Neutrophil (primary cell): ENCODE data around the gene SLC30A9.

Experiments used
- H3K27ac ChIP-seq: fragments of 200-600 bp; sonication (generic); 2 replicates; pipeline ENCODE4 v1.5.1; 2016; ENCODE audit warnings: mild to moderate bottlenecking, moderate library complexity
- H3K27me3 ChIP-seq: fragments of 200-600 bp; sonication (generic); 2 replicates; pipeline ENCODE4 v1.6.0; 2016; ENCODE audit warnings: mild to moderate bottlenecking
- H3K36me3 ChIP-seq: fragments of 200-600 bp; sonication (generic); 2 replicates; pipeline ENCODE4 v1.5.1; 2017
- H3K4me1 ChIP-seq, 2 experiments: fragments of 200-600 bp in 1 of 2; sonication (generic) in 1 of 2; 1 replicate in 1 of 2; 2 replicates in 1 of 2; pipeline versions ENCODE4 v1.5.1 to v1.6.1; 2013 to 2016; ENCODE audit warnings: low read depth in 1 of 2, low read length in 1 of 2, mild to moderate bottlenecking in 1 of 2, moderate library complexity in 1 of 2; ENCODE audit not compliant: control insufficient read depth in 1 of 2, insufficient read depth in 1 of 2
- H3K4me3 ChIP-seq, 2 experiments: fragments of 200-600 bp in 1 of 2; sonication (generic) in 1 of 2; 1 replicate in 1 of 2; 2 replicates in 1 of 2; pipeline ENCODE4 v1.5.1; 2013 to 2016; ENCODE audit warnings: low read depth in 1 of 2, low read length in 1 of 2, mild to moderate bottlenecking in 1 of 2, moderate library complexity in 1 of 2
- H3K9me3 ChIP-seq: fragments of 200-600 bp; sonication (generic); 2 replicates; pipeline ENCODE4 v1.5.1; 2016
- TF ChIP-seq, protein P1 (sequence below): fragments of 200-600 bp; sonication (generic); IDR thresholded peaks from 2 replicates; pipeline ENCODE4 v1.5.1; 2016; ENCODE audit warnings: antibody characterized with exemption

Gene SLC30A9

GRCh38 chr4:41957634-41958033, 32.7 kb upstream of the SLC30A9 start:
- H3K27ac ChIP-seq, result no peak overlapping the region
- no peak overlapping the region for H3K4me3 ChIP-seq
- TF ChIP-seq, protein P1, sequence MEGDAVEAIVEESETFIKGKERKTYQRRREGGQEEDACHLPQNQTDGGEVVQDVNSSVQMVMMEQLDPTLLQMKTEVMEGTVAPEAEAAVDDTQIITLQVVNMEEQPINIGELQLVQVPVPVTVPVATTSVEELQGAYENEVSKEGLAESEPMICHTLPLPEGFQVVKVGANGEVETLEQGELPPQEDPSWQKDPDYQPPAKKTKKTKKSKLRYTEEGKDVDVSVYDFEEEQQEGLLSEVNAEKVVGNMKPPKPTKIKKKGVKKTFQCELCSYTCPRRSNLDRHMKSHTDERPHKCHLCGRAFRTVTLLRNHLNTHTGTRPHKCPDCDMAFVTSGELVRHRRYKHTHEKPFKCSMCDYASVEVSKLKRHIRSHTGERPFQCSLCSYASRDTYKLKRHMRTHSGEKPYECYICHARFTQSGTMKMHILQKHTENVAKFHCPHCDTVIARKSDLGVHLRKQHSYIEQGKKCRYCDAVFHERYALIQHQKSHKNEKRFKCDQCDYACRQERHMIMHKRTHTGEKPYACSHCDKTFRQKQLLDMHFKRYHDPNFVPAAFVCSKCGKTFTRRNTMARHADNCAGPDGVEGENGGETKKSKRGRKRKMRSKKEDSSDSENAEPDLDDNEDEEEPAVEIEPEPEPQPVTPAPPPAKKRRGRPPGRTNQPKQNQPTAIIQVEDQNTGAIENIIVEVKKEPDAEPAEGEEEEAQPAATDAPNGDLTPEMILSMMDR, result no peak
- peaks cover 10 to 15% of the 10 kb centered on the region in 2 experiments for H3K4me1 ChIP-seq
- no peaks in the 10 kb centered on the region for H3K27me3 ChIP-seq
- H3K36me3 ChIP-seq, result peaks cover 29% of the 10 kb centered on the region
- no peaks in the 10 kb centered on the region for H3K9me3 ChIP-seq

- Histone ChIP-seq H3K4me3 (no peak overlapping the region), H3K27ac (no peak overlapping the region), H3K36me3 (no peaks in the 10 kb centered on the region), H3K4me1 (no peaks in the 10 kb centered on the region), H3K27me3 (no peaks in the 10 kb centered on the region), H3K9me3 (no peaks in the 10 kb centered on the region)
- TF ChIP-seq, protein P1, result no peak
These were observed 27.2 kb upstream of the SLC30A9 start for GRCh38 chr4:41963105-41963504.

DNA sequence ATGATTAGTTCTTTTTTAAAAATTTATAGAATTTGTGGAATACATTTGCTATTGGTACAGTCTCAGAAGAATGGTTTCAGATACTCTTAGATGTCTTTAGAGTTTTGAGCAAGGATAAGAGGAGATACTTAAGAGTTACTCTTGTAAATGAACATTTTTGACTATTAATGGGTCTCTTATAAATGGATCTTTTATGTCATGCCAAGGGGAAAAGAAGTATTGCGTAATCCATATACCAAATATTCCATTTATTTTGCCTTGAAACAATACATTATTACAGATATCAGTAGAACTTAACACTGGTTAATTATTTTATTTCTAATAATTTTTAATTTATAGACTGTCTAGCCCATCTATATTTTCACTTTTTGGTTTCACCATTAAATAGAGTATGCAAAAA, 25.9 kb upstream of the SLC30A9 start:
- Histone ChIP-seq H3K27me3 (no peaks in the 10 kb centered on the region), H3K9me3 (no peaks in the 10 kb centered on the region), H3K36me3 (no peaks in the 10 kb centered on the region), H3K27ac (no peak overlapping the region), H3K4me3 (no peak overlapping the region), H3K4me1 (no peaks in the 10 kb centered on the region)
- TF ChIP-seq, protein P1, result no peak

DNA sequence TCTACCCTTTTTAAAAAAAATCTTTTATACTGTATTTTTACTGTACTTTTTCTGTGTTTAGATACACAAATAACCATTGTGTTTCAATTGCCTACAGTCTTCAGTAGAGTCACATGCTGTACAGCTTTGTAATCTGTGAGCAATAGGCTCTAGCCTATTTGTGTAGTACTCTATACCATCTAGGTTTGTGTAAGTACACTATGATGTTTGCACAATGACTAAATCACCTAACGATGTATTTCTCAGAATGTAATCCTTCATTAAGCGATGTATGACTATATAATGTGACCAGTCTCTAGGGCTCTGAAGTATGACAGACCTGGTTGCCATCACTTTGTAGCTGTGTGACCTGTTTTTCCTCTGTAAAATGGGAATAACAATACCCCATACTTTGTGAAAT, 22.9 kb upstream of the SLC30A9 start:
- TF ChIP-seq, protein P1, result no peak
- Histone ChIP-seq H3K4me3 (no peak overlapping the region), H3K27me3 (no peaks in the 10 kb centered on the region), H3K36me3 (no peaks in the 10 kb centered on the region), H3K9me3 (no peaks in the 10 kb centered on the region), H3K4me1 (no peaks in the 10 kb centered on the region), H3K27ac (no peak overlapping the region)

GRCh38 chr4:41969671-41970070, 20.7 kb upstream of the SLC30A9 start:
- Histone ChIP-seq H3K27ac (no peak overlapping the region), H3K4me3 (no peak overlapping the region), H3K4me1 (no peaks in the 10 kb centered on the region), H3K27me3 (no peaks in the 10 kb centered on the region), H3K9me3 (no peaks in the 10 kb centered on the region), H3K36me3 (no peaks in the 10 kb centered on the region)
- TF ChIP-seq, protein P1, result no peak

- no peaks in the 10 kb centered on the region for H3K27me3 ChIP-seq
- H3K9me3 ChIP-seq, result no peaks in the 10 kb centered on the region
- TF ChIP-seq, protein P1, result no peak
- H3K27ac ChIP-seq, result no peak overlapping the region
- no peaks in the 10 kb centered on the region for H3K36me3 ChIP-seq
- H3K4me3 ChIP-seq, result no peak overlapping the region
- H3K4me1 ChIP-seq, result no peaks in the 10 kb centered on the region
These were observed 15.0 kb upstream of the SLC30A9 start for GRCh38 chr4:41975341-41975740.
